Heart right ventricle (tissue), 16 donors: ENCODE measurements around the gene ZBTB7C. TPM values are rescaled to one million over a fixed set of nuclear protein-coding genes. Genes with fewer than 3 reads are reported as not detected.

Experiments
- ATAC-seq, 8 donors: fragments of 200-7000 bp; cut with Tn5 transposase; one replicate each; pipeline ENCODE4 v1.9.1; 2020; ENCODE audit warnings: mild to moderate bottlenecking in 8 of 8, moderate library complexity in 8 of 8, moderate number of reproducible peaks in 1 of 8
- DNase-seq, 2 donors: peaks; one replicate each; pipeline ENCODE4 v3.0.0-alpha.2; 2020
- H3K27ac ChIP-seq, 10 donors: fragments of 200-600 bp; sonication (generic) in 2 of 10; one replicate each; pipeline versions ENCODE4 v1.5.0 to v1.8.0; 2020 to 2022; ENCODE audit warnings: mild to moderate bottlenecking in 3 of 10
- H3K27me3 ChIP-seq, 7 donors: fragments of 200-600 bp; one replicate each; pipeline ENCODE4 v1.8.0; 2021 to 2022; ENCODE audit warnings: mild to moderate bottlenecking in 2 of 7
- H3K36me3 ChIP-seq, 9 donors: fragments of 200-600 bp; sonication (generic) in 1 of 9; one replicate each; pipeline versions ENCODE4 v1.5.0 to v1.8.0; 2020 to 2022; ENCODE audit warnings: mild to moderate bottlenecking in 2 of 9
- H3K4me1 ChIP-seq, 9 donors: fragments of 200-600 bp; sonication (generic) in 1 of 9; one replicate each; pipeline versions ENCODE4 v1.5.0 to v1.8.0; 2020 to 2022; ENCODE audit warnings: mild to moderate bottlenecking in 4 of 9
- H3K4me3 ChIP-seq, 10 donors: fragments of 200-600 bp; sonication (generic) in 2 of 10; one replicate each; pipeline versions ENCODE4 v1.5.0 to v1.8.0; 2020 to 2022; ENCODE audit warnings: mild to moderate bottlenecking in 7 of 10, moderate library complexity in 2 of 10
- H3K9me3 ChIP-seq, 11 donors: fragments of 200-600 bp in 10 of 11; sonication (generic) in 2 of 11; one replicate each; pipeline versions ENCODE4 v1.5.0 to v1.8.0; 2013 to 2022; ENCODE audit warnings: mild to moderate bottlenecking in 2 of 11, control low read depth in 1 of 11, moderate library complexity in 1 of 11
- WGBS, 2 donors: extraction: QIAGEN DNeasy Blood & Tissue Kit; methylation state at CpG; one replicate each; pipeline ENCODE4 v1.1.7; 2013; ENCODE audit warnings: inconsistent platforms in 1 of 2; 5-methylcytosine and 5-hydroxymethylcytosine counted together
- intact Hi-C, 10 donors: fragments of 100-400 bp; cut with DNase I; formaldehyde crosslinking; loops; one replicate each; pipeline versions ENCODE4 v1.11.1 to v1.14.2; 2022
- polyA plus RNA-seq, 2 donors: library from polyadenylated mRNA; stranded (reverse); fragments of 200-250 nt; gene quantifications; one replicate each; pipeline ENCODE4 v1.2.3, GENCODE V29; 2013
- total RNA-seq, 10 donors: library from RNA; stranded (reverse); fragmentation: NEBNext Ultra II Directional in 3 of 10; extraction: Animal tissue kit (Norgen Biotek cat#: 25700) in 3 of 10; gene quantifications; one replicate each; pipeline versions ENCODE4 v1.2.1 to v1.2.4, GENCODE V29; 2021 to 2023
- TF ChIP-seq, protein P1 (sequence below), 9 donors: fragments of 200-600 bp; sonication (generic) in 2 of 9; IDR thresholded peaks; one replicate each; pipeline versions ENCODE4 v1.5.0 to v1.8.0; 2021 to 2022; ENCODE audit warnings: antibody characterized with exemption in 9 of 9, mild to moderate bottlenecking in 5 of 9, moderate library complexity in 1 of 9
- donor health status: Arrhythmogenic right ventricular cardiomyopathy.
- donor health status: ischemic (EF 13 %, LVEDD 7.1; RV severe dilation, severe dysfunction).
- donor health status: healthy with polysubstance abuse.
- donor health status: DM: no; HTN: yes; CAD: no.
- donor health status: DM: no; HTN: no; CAD: no.
- donor health status: ischemic (EF 25% LVEDD 6.9; RV normal size, moderate dysfunction).
- donor health status: ischemic (EF 25% LVEDD 5.7; RV mildly dilated, moderate dysfunction).
- donor health status: healthy.
- donor health status: DM: yes; HTN: yes; CAD: no.
- donor health status: Ischemic cardiomyopathy.
- donor health status: ischemic (EF 35%, LVEDD 5.7; RV mildly dilated, moderate dysfunction).
- donor health status: nonischemic (EF 11% LVEDD 7.7; RV severe dilation, severe dysfunction).
- donor health status: DM: yes; HTN: yes; CAD: no.
- donor health status: PGD.
- donor health status: ischemic (EF 29% LVEDD 5.4; RV normal size, mild dysfunction).
- donor health status: nonischemic (EF 23%, LVEDD 6.1; RV moderate dilation, normal function).

The ZBTB7C gene
- total and polyA plus RNA-seq, 12 donors, result 0.49 to 6.3 (median 1.5) TPM

DNA sequence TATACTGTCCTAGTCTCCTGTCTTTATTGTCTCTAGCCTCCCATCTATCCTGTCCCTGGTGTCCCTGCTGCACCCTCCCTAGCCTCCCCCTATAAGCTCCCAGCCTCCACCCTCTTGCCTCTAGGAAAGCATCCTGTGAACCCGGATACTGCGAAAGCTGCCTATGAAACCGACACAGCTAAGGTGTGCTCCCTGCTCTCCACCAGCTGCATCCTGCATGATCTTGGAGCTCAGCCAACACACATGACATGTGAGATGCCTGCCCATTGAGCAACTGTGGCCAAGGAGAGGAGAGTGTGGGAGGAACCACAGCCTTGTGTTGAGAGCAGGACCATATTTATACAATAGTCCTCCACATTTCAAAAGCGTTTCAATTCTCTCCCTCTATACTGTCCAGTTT is 187.1 kb downstream of the ZBTB7C start:
- Histone ChIP-seq H3K4me3 (no peak overlapping the region), H3K36me3 (no peaks in the 10 kb centered on the region), H3K4me1 (peaks cover 2 to 23% (median 9%) of the 10 kb centered on the region in 9 donors), H3K9me3 (no peaks in the 10 kb centered on the region), H3K27me3 (no peaks in the 10 kb centered on the region), H3K27ac (no peak overlapping the region)
- 22 to 42% methylated on average over 4 of the region's 4 CpGs for WGBS, 2 donors
- DNase-seq (peak in 1 of 2 donors; percentile 69), ATAC-seq (peak in 7 of 8 donors; percentile 61 to 90 (median 73))
- TF ChIP-seq, protein P1, sequence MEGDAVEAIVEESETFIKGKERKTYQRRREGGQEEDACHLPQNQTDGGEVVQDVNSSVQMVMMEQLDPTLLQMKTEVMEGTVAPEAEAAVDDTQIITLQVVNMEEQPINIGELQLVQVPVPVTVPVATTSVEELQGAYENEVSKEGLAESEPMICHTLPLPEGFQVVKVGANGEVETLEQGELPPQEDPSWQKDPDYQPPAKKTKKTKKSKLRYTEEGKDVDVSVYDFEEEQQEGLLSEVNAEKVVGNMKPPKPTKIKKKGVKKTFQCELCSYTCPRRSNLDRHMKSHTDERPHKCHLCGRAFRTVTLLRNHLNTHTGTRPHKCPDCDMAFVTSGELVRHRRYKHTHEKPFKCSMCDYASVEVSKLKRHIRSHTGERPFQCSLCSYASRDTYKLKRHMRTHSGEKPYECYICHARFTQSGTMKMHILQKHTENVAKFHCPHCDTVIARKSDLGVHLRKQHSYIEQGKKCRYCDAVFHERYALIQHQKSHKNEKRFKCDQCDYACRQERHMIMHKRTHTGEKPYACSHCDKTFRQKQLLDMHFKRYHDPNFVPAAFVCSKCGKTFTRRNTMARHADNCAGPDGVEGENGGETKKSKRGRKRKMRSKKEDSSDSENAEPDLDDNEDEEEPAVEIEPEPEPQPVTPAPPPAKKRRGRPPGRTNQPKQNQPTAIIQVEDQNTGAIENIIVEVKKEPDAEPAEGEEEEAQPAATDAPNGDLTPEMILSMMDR (IDR thresholded peaks at IDR 0.05), result no peak
- intact Hi-C loops, result loop anchor here in 2 of 10 donors (10.0 kb wide), 2 partner anchors 187 to 223 kb away; no protein-coding TSS in a partner anchor

DNA sequence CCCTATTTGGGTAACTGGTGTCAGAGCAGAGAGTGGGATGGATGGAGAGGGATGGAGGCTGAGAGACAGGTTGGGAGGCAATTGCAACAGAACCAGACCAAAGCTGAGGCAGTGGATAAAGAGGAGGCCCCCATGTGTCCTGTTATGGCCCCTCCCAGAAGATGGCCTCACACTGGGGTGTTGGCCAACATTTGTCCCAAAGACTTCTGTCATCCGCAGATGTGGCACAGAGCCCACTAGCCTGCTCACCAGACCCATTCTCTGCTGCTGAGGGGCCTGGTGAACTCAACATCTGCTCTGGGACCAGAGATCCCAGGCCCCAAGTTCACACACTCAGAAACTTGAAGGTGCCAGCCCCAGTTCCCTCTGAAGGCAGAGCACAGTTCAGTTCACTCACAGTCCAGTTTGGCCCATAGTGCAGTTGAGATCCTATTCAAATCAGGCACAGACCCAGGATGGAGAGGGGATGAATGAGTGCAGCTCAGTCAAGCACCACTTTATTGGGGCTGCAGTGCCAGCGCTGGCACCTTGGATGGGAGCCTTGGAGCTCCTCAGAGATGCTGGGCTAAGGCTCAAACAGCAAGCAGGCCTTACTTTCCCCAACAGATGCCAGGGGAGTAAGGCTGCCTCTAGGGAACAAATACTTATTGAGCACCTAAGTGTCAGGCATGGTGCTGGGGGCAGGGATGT is 189.2 kb downstream of the ZBTB7C start:
- no peaks in the 10 kb centered on the region for H3K27me3 ChIP-seq
- H3K36me3 ChIP-seq, result no peaks in the 10 kb centered on the region
- TF ChIP-seq, protein P1 (IDR thresholded peaks at IDR 0.05), result no peak
- no peak overlapping the region for H3K27ac ChIP-seq
- no peak overlapping the region for H3K4me3 ChIP-seq
- H3K4me1 ChIP-seq, result peaks cover 3 to 32% (median 16%) of the 10 kb centered on the region in 9 donors
- DNase-seq, result no peak
- intact Hi-C loops, result loop anchor here in 2 of 10 donors (10.0 kb wide), 2 partner anchors 185 to 225 kb away; no protein-coding TSS in a partner anchor
- no peaks in the 10 kb centered on the region for H3K9me3 ChIP-seq
- WGBS, 2 donors, result 95 to 100% methylated on average over 2 of the region's 2 CpGs
- no peak for ATAC-seq

DNA sequence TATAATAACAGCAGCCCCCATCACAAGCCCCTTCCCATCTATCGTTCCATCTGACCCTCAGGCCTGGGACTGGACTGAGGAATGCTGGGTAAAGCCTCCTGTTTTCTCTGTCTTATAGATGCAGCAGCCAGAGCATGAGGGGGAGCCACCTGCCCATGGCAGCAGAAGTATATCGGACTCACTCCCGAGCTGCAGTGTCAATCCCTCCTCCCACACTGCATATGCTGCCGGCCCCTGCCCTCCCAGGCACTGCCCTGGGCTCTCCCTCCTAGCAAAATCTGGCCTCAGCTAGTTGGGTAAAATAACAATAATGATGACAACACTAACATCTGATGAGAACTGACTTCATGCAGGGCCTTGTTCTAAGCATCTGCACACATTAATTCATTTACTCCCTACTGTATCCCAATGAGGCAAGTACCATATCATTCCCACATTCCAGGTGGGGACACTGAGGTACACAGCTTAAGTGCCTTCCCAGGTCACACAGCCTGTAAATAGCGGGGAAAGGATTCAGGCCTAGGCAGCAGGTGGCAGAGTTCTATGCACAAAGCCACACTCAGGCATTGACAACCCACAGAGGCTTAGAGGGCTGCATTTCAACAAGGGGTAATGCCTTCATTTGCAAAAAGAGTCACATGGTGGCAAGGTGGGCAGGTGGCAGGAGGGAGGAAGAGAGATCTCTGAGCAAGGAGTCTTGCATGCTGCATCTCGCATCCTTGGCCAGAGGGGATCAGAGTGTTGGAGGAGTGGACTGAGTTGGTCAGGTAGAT is 190.0 kb downstream of the ZBTB7C start:
- peaks cover 3 to 32% (median 16%) of the 10 kb centered on the region in 9 donors for H3K4me1 ChIP-seq
- intact Hi-C loops, result no loop called here
- H3K36me3 ChIP-seq, result no peaks in the 10 kb centered on the region
- H3K27ac ChIP-seq, result no peak overlapping the region
- H3K4me3 ChIP-seq, result no peak overlapping the region
- TF ChIP-seq, protein P1 (IDR thresholded peaks at IDR 0.05), result no peak
- no peaks in the 10 kb centered on the region for H3K9me3 ChIP-seq
- 87 to 88% methylated on average over 6 of the region's 6 CpGs for WGBS, 2 donors
- no peaks in the 10 kb centered on the region for H3K27me3 ChIP-seq
- DNase-seq (no peak), ATAC-seq (no peak)

DNA sequence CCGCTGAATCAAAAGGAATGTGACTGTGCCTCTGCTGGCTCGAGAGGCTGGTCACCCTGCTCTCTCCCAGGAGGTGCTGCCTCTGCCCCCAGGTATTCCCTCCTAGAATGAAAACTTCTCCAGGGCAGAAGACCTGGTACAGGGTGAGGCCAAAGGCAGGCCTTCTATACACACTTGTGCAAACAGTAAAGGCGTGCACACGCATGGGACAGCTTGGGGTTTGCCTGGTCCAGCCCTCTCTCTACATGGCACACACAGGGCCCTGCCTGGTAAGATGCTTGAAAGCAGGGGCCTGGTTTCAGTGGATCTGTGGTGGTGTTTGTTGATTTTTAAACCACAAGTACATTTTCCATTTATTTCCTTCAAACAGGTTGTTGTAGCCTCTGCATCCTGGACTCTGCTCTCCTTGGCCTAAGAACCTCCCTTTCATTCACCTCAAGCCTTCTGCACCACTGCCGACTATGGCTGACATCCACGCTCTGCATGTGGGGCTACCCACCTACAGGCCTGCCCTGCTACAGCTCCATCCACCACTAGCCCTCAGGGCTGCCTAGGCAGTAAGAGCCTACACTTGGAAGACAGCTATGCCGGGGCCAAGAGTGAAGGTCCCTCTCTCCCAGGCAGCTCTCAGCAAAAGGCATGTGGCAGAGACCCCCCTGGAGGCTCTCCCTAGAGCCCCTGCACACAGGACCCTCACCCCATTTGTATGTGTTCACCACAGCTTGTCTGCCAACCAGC is 190.7 kb downstream of the ZBTB7C start:
- Histone ChIP-seq H3K4me1 (peaks cover 3 to 32% (median 16%) of the 10 kb centered on the region in 9 donors), H3K27me3 (no peaks in the 10 kb centered on the region), H3K27ac (no peak overlapping the region), H3K9me3 (no peaks in the 10 kb centered on the region), H3K4me3 (no peak overlapping the region), H3K36me3 (no peaks in the 10 kb centered on the region)
- WGBS, 2 donors, result 95 to 96% methylated on average over 7 of the region's 7 CpGs
- intact Hi-C loops, result no loop called here
- no peak for DNase-seq
- no peak for ATAC-seq
- TF ChIP-seq, protein P1 (IDR thresholded peaks at IDR 0.05), result no peak
